ENCODE data around the gene ZBTB7B.

Gene ZBTB7B

GRCh38 chr1:154956544-154956941, 46.1 kb upstream of the ZBTB7B start:
- TF ChIP-seq CTCF (IDR thresholded peaks at IDR 0.05; ENCODE audit: low read depth, low read length, missing control alignments): no peak
- in situ Hi-C loops (cut with HindIII; ENCODE audit: low pct_ligation_motif_present, low sequenced_read_pairs): no loop called here

GRCh38 chr1:154957091-154957657, 45.4 kb upstream of the ZBTB7B start:
- Histone ChIP-seq H3K4me3 (ENCODE audit: low read depth, low read length) (no peak overlapping the region), H3K27ac (no peak overlapping the region)
- no peak for DNase-seq

More at GRCh38 chr1:154956544-154956941, 46.1 kb upstream of the ZBTB7B start:
- no peak overlapping the region for H3K27ac ChIP-seq
- peak overlapping the region; percentile 74 for H3K4me3 ChIP-seq (ENCODE audit: low read depth, low read length)
- no peaks in the 10 kb centered on the region for H3K27me3 ChIP-seq (replicated peaks)
- no peaks in the 10 kb centered on the region for H3K36me3 ChIP-seq (replicated peaks)
- DNase-seq: no peak

GRCh38 chr1:154958036-154958435, 44.6 kb upstream of the ZBTB7B start:
- no peak for DNase-seq
- no peak for TF ChIP-seq CTCF (IDR thresholded peaks at IDR 0.05; ENCODE audit: low read depth, low read length, missing control alignments)
- Histone ChIP-seq H3K27ac (no peak overlapping the region), H3K27me3 (replicated peaks) (no peaks in the 10 kb centered on the region), H3K4me3 (ENCODE audit: low read depth, low read length) (no peak overlapping the region), H3K36me3 (replicated peaks) (peaks cover 8% of the 10 kb centered on the region)
- in situ Hi-C loops (cut with HindIII; ENCODE audit: low pct_ligation_motif_present, low sequenced_read_pairs): no loop called here

More at GRCh38 chr1:154957091-154957657, 45.4 kb upstream of the ZBTB7B start:
- Histone ChIP-seq H3K36me3 (replicated peaks) (peaks cover 3% of the 10 kb centered on the region), H3K27me3 (replicated peaks) (no peaks in the 10 kb centered on the region)
- no peak for TF ChIP-seq CTCF (IDR thresholded peaks at IDR 0.05; ENCODE audit: low read depth, low read length, missing control alignments)
- in situ Hi-C loops (cut with HindIII; ENCODE audit: low pct_ligation_motif_present, low sequenced_read_pairs): no loop called here

- in situ Hi-C loops (cut with HindIII; ENCODE audit: low pct_ligation_motif_present, low sequenced_read_pairs): no loop called here
- DNase-seq: no peak
- H3K4me3 ChIP-seq (ENCODE audit: low read depth, low read length): no peak overlapping the region
- no peak for TF ChIP-seq CTCF (IDR thresholded peaks at IDR 0.05; ENCODE audit: low read depth, low read length, missing control alignments)
- H3K27ac ChIP-seq: no peak overlapping the region
- no peaks in the 10 kb centered on the region for H3K27me3 ChIP-seq (replicated peaks)
- peaks cover 16% of the 10 kb centered on the region for H3K36me3 ChIP-seq (replicated peaks)
Observed at GRCh38 chr1:154958681-154959425, 43.7 kb upstream of the ZBTB7B start.

- no peak for DNase-seq
- H3K27me3 ChIP-seq (replicated peaks): no peaks in the 10 kb centered on the region
- no peak for TF ChIP-seq CTCF (IDR thresholded peaks at IDR 0.05; ENCODE audit: low read depth, low read length, missing control alignments)
- in situ Hi-C loops (cut with HindIII; ENCODE audit: low pct_ligation_motif_present, low sequenced_read_pairs): no loop called here
- no peak overlapping the region for H3K27ac ChIP-seq
- peaks cover 20% of the 10 kb centered on the region for H3K36me3 ChIP-seq (replicated peaks)
- H3K4me3 ChIP-seq (ENCODE audit: low read depth, low read length): no peak overlapping the region
Observed at GRCh38 chr1:154959426-154959780, 43.2 kb upstream of the ZBTB7B start.

All from brain microvascular endothelial cell (primary cell).